GM12878 (cell line): Measurements from ENCODE around the gene KCNMB2. TPM values are rescaled to one million over a fixed set of nuclear protein-coding genes. Genes with fewer than 3 reads are reported as not detected.

Source experiments
- ATAC-seq: fragments of 200-7000 bp; cut with Tn5 transposase; 3 replicates; pipeline ENCODE4 v1.9.1; 2020; ENCODE audit warnings: mild to moderate bottlenecking, moderate library complexity
- BruUV-seq: library from RNA; stranded (reverse); fragments of 400-500 nt; replicated peaks from 2 replicates; lab custom pipeline; 2021; lab: Mats Ljungman, UMichigan
- CTCF ChIA-PET: fragments of 300-600 bp; sonication (Branson Sonifier 250); formaldehyde crosslinking; extraction: SDS; loops from one replicate; lab custom pipeline; 2021; ENCODE audit warnings: inconsistent platforms; lab: Yijun Ruan, JAX
- POLR2A ChIA-PET: fragments of 350-600 bp; formaldehyde crosslinking; extraction: SDS; loops from one replicate; lab custom pipeline; 2021; ENCODE audit warnings: inconsistent platforms; lab: Charles Lee
- RAD21 ChIA-PET: fragments of 300-600 bp; sonication (Branson Sonifier 250); formaldehyde crosslinking; loops from one replicate; lab custom pipeline; 2023; ENCODE audit warnings: antibody characterized with exemption; ENCODE audit not compliant: unreplicated experiment; lab: Charles Lee
- SMC1A ChIA-PET: fragments of 300-600 bp; sonication (Branson Sonifier 250); formaldehyde crosslinking; loops from one replicate; lab custom pipeline; 2023; ENCODE audit not compliant: unreplicated experiment, uncharacterized antibody; lab: Charles Lee
- DNase-seq: peaks from one replicate; pipeline ENCODE4 v3.0.0-alpha.2; 2011; ENCODE audit warnings: low read depth, low spot score
- FAIRE-seq: peaks from 3 replicates; lab custom pipeline; 2011; peaks lifted over from hg19 to GRCh38; lab: Jason Lieb, UNC
- H2AFZ ChIP-seq: 2 replicates; pipeline ENCODE4 v1.6.0; 2011; ENCODE audit warnings: low read depth, low read length, control low read depth; ENCODE audit not compliant: control insufficient read depth
- H3K27ac ChIP-seq: 2 replicates; pipeline ENCODE4 v1.5.1; 2011; ENCODE audit warnings: control low read depth; ENCODE audit not compliant: control insufficient read depth, insufficient read depth
- H3K27me3 ChIP-seq, 2 experiments: replicated peaks in 1 of 2; 2 replicates each; pipeline versions ENCODE4 v1.6.0 to v1.6.1; 2011; ENCODE audit warnings: low read length in 1 of 2; ENCODE audit not compliant: control insufficient read depth in 2 of 2, insufficient read depth in 2 of 2
- H3K36me3 ChIP-seq, 2 experiments: 2 replicates each; pipeline ENCODE4 v1.5.1; 2011; ENCODE audit warnings: low read length in 1 of 2; ENCODE audit not compliant: control insufficient read depth in 2 of 2, insufficient read depth in 2 of 2
- H3K4me1 ChIP-seq: 2 replicates; pipeline ENCODE4 v1.6.1; 2011; ENCODE audit warnings: mild to moderate bottlenecking, low read length, moderate library complexity, mixed read lengths; ENCODE audit not compliant: control insufficient read depth, insufficient read depth
- H3K4me2 ChIP-seq: 2 replicates; pipeline ENCODE4 v1.6.0; 2011; ENCODE audit warnings: control low read depth; ENCODE audit not compliant: control insufficient read depth, insufficient read depth
- H3K4me3 ChIP-seq: fragments of 200-600 bp; sonication (generic); 2 replicates; pipeline ENCODE4 v1.5.1; 2016
- H3K79me2 ChIP-seq: 2 replicates; pipeline ENCODE4 v1.6.0; 2011; ENCODE audit warnings: low read length; ENCODE audit not compliant: control insufficient read depth, insufficient read depth
- H3K9ac ChIP-seq: 2 replicates; pipeline ENCODE4 v1.8.0; 2011; ENCODE audit warnings: low read length, control low read depth, mixed read lengths; ENCODE audit not compliant: control insufficient read depth, insufficient read depth
- H3K9me3 ChIP-seq: replicated peaks from 3 replicates; pipeline ENCODE4 v1.5.1; 2011; ENCODE audit warnings: mild to moderate bottlenecking, low read length; ENCODE audit not compliant: control insufficient read depth, insufficient read depth
- H4K20me1 ChIP-seq: 2 replicates; pipeline ENCODE4 v1.6.0; 2011; ENCODE audit not compliant: control insufficient read depth, insufficient read depth
- CEBPB ChIP-seq, 2 experiments: fragments of 150-350 bp in 1 of 2; IDR thresholded peaks; 2 replicates each; pipeline ENCODE4 v1.6.1; 2012 to 2014; ENCODE audit warnings: low read depth in 2 of 2, low read length in 2 of 2, borderline replicate concordance in 1 of 2, inconsistent platforms in 1 of 2
- CREB1 ChIP-seq: IDR thresholded peaks from 2 replicates; pipeline ENCODE4 v1.6.1; 2012; ENCODE audit warnings: low read depth, mild to moderate bottlenecking, inconsistent platforms
- FOXK2 ChIP-seq: fragments of 450-650 bp; IDR thresholded peaks from 2 replicates; pipeline ENCODE4 v1.6.1; 2017; ENCODE audit warnings: mild to moderate bottlenecking, moderate library complexity
- MEF2B ChIP-seq: fragments of 450-650 bp; IDR thresholded peaks from 2 replicates; pipeline ENCODE4 v1.6.1; 2018; ENCODE audit warnings: mild to moderate bottlenecking, moderate library complexity; ENCODE audit not compliant: partially characterized antibody, poor library complexity, severe bottlenecking
- POLR2AphosphoS2 ChIP-seq: IDR thresholded peaks from 2 replicates; pipeline ENCODE4 v1.6.1; 2011; ENCODE audit warnings: low read depth, mild to moderate bottlenecking, low read length, improper control_type of control experiment, moderate library complexity
- SMAD1 ChIP-seq: fragments of 450-650 bp; IDR thresholded peaks from 2 replicates; pipeline ENCODE4 v1.6.1; 2018; ENCODE audit warnings: mild to moderate bottlenecking, low read depth; ENCODE audit not compliant: partially characterized antibody
- STAT3 ChIP-seq: IDR thresholded peaks from 2 replicates; pipeline ENCODE4 v1.6.1; 2011; ENCODE audit warnings: low read depth, low read length, improper control_type of control experiment
- TCF3 ChIP-seq: IDR thresholded peaks from 2 replicates; pipeline ENCODE4 v1.6.1; 2012; ENCODE audit warnings: low read depth, mild to moderate bottlenecking, low read length, borderline replicate concordance; ENCODE audit not compliant: insufficient read depth
- TCF7 ChIP-seq: IDR thresholded peaks from 2 replicates; pipeline ENCODE4 v1.6.1; 2014; ENCODE audit warnings: antibody characterized with exemption, borderline replicate concordance
- ZNF207 ChIP-seq: fragments of 450-650 bp; IDR thresholded peaks from 2 replicates; pipeline ENCODE4 v1.6.1; 2014; ENCODE audit warnings: antibody characterized with exemption, mild to moderate bottlenecking, borderline replicate concordance
- ZNF217 ChIP-seq: fragments of 450-650 bp; IDR thresholded peaks from 2 replicates; pipeline ENCODE4 v1.6.1; 2017; ENCODE audit warnings: antibody characterized with exemption, mild to moderate bottlenecking
- ZNF622 ChIP-seq: fragments of 450-650 bp; IDR thresholded peaks from 2 replicates; pipeline ENCODE4 v1.6.1; 2017; ENCODE audit warnings: mild to moderate bottlenecking, inconsistent platforms
- WGBS: methylation state at CpG from one replicate; pipeline ENCODE4 v1.1.6; 2016; ENCODE audit warnings: low lambda C conversion rate; ENCODE audit not compliant: insufficient replicate concordance, insufficient coverage; ENCODE audit errors: missing lambda C conversion rate; 5-methylcytosine and 5-hydroxymethylcytosine counted together
- in situ Hi-C: fragments of 300-500 bp; cut with MboI; formaldehyde crosslinking; loops from 9 replicates; pipeline ENCODE4 v1.14.3; 2018; ENCODE audit warnings: mixed read lengths
- intact Hi-C: fragments of 100-400 bp; cut with micrococcal nuclease; formaldehyde crosslinking; loops from one replicate; pipeline ENCODE4 v1.14.2; 2022; ENCODE audit not compliant: unreplicated experiment
- polyA plus RNA-seq, 11 experiments: library from polyadenylated mRNA; depleted of rRNA in 4 of 11; unstranded in 6 of 11; stranded (reverse) in 5 of 11; fragments of >200 nt; fragmentation: Nextera tagmentation in 4 of 11; fragmentation: Illumina TruSeq in 1 of 11; extraction: Ambion mirVana in 4 of 11; extraction: Trizol in 1 of 11; gene quantifications; 1 replicate in 1 of 11; 2 replicates in 10 of 11; pipeline versions ENCODE4 v1.2.1 to v1.2.3, GENCODE V29; 2011 to 2016; ENCODE audit warnings: inconsistent platforms in 2 of 11, missing spikeins in 2 of 11, low read depth in 1 of 11
- total RNA-seq, 4 experiments: library from RNA; depleted of rRNA in 3 of 4; stranded (reverse); fragments of >200 nt in 3 of 4; fragmentation: Illumina TruSeq in 1 of 4; extraction: Trizol in 1 of 4; gene quantifications; 2 replicates each; pipeline versions ENCODE4 v1.2.1 to v1.2.3, GENCODE V29; 2013 to 2021
- TF ChIP-seq, protein P1 (sequence below): fragments of 450-650 bp; IDR thresholded peaks from 2 replicates; pipeline ENCODE4 v1.6.1; 2016; ENCODE audit warnings: mild to moderate bottlenecking
- TF ChIP-seq, protein P2 (sequence below): IDR thresholded peaks from 2 replicates; pipeline ENCODE4 v1.6.1; 2012; ENCODE audit warnings: mild to moderate bottlenecking, low read depth, low read length
- TF ChIP-seq, protein P3 (sequence below): fragments of 450-650 bp; IDR thresholded peaks from 2 replicates; pipeline ENCODE4 v1.6.1; 2017; ENCODE audit warnings: mild to moderate bottlenecking, moderate library complexity

Gene KCNMB2
- total and polyA plus RNA-seq, 10 of the 15 experiments (the other 5 are each of a cell fraction or from before 2014, with no cell fraction given) = 0.22 to 18.8 (median 11.0) TPM

GRCh38 chr3:178487752-178488151, 48.5 kb upstream of the KCNMB2 start (continued):
- TF ChIP-seq SMAD1 = no peak
- TF ChIP-seq MEF2B = no peak
- TF ChIP-seq ZNF207 = no peak
- TF ChIP-seq, protein P1, sequence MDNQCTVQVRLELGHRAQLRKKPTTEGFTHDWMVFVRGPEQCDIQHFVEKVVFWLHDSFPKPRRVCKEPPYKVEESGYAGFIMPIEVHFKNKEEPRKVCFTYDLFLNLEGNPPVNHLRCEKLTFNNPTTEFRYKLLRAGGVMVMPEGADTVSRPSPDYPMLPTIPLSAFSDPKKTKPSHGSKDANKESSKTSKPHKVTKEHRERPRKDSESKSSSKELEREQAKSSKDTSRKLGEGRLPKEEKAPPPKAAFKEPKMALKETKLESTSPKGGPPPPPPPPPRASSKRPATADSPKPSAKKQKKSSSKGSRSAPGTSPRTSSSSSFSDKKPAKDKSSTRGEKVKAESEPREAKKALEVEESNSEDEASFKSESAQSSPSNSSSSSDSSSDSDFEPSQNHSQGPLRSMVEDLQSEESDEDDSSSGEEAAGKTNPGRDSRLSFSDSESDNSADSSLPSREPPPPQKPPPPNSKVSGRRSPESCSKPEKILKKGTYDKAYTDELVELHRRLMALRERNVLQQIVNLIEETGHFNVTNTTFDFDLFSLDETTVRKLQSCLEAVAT = no peak
- no peak for TF ChIP-seq CREB1
- no peak for TF ChIP-seq ZNF622
- TF ChIP-seq POLR2AphosphoS2 = no peak

GRCh38 chr3:178491751-178492150, 44.5 kb upstream of the KCNMB2 start:
- in situ Hi-C loops = no loop called here
- no peaks in the 10 kb centered on the region for H3K4me1 ChIP-seq
- H2AFZ ChIP-seq = no peak overlapping the region
- ATAC-seq (no peak), FAIRE-seq (no peak), DNase-seq (no peak)
- POLR2A ChIA-PET = interaction anchor here (0.5 to 1.5 kb wide), 2 partner anchors 12 to 82 kb away, joined by 3 to 4 read pairs; no protein-coding TSS in a partner anchor
- H3K27me3 ChIP-seq = no peaks in the 10 kb centered on the region
- H4K20me1 ChIP-seq = no peaks in the 10 kb centered on the region
- H3K4me3 ChIP-seq = no peak overlapping the region
- H3K4me2 ChIP-seq = no peak overlapping the region
- intact Hi-C loops = no loop called here
- peaks cover 4% of the 10 kb centered on the region for H3K9me3 ChIP-seq
- SMC1A ChIA-PET = interaction anchor here (0.7 to 2.4 kb wide), 7 partner anchors 11 to 97 kb away, joined by 3 to 11 read pairs (median 4); no protein-coding TSS in a partner anchor
- H3K9ac ChIP-seq = no peak overlapping the region
- no peaks in the 10 kb centered on the region for H3K79me2 ChIP-seq
- 75% methylated on average over 3 of the region's 3 CpGs for WGBS
- no TSS peak for BruUV-seq
- H3K27ac ChIP-seq = no peak overlapping the region
- CTCF ChIA-PET = no interaction called here
- no peaks in the 10 kb centered on the region for H3K36me3 ChIP-seq
- RAD21 ChIA-PET = interaction anchor here (1.3 to 1.5 kb wide), 2 partner anchors 11 to 22 kb away, joined by 4 read pairs; no protein-coding TSS in a partner anchor
- TF ChIP-seq ZNF217 (no peak), FOXK2 (no peak), STAT3 (no peak), TCF3 (no peak), TCF7 (no peak), CEBPB (IDR thresholded peaks at IDR 0.05; ENCODE audit: borderline replicate concordance in 1 of 2, low read depth in 2 of 2, low read length in 2 of 2) (no peak)
- TF ChIP-seq, protein P2, sequence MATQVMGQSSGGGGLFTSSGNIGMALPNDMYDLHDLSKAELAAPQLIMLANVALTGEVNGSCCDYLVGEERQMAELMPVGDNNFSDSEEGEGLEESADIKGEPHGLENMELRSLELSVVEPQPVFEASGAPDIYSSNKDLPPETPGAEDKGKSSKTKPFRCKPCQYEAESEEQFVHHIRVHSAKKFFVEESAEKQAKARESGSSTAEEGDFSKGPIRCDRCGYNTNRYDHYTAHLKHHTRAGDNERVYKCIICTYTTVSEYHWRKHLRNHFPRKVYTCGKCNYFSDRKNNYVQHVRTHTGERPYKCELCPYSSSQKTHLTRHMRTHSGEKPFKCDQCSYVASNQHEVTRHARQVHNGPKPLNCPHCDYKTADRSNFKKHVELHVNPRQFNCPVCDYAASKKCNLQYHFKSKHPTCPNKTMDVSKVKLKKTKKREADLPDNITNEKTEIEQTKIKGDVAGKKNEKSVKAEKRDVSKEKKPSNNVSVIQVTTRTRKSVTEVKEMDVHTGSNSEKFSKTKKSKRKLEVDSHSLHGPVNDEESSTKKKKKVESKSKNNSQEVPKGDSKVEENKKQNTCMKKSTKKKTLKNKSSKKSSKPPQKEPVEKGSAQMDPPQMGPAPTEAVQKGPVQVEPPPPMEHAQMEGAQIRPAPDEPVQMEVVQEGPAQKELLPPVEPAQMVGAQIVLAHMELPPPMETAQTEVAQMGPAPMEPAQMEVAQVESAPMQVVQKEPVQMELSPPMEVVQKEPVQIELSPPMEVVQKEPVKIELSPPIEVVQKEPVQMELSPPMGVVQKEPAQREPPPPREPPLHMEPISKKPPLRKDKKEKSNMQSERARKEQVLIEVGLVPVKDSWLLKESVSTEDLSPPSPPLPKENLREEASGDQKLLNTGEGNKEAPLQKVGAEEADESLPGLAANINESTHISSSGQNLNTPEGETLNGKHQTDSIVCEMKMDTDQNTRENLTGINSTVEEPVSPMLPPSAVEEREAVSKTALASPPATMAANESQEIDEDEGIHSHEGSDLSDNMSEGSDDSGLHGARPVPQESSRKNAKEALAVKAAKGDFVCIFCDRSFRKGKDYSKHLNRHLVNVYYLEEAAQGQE = no peak
- TF ChIP-seq, protein P3, sequence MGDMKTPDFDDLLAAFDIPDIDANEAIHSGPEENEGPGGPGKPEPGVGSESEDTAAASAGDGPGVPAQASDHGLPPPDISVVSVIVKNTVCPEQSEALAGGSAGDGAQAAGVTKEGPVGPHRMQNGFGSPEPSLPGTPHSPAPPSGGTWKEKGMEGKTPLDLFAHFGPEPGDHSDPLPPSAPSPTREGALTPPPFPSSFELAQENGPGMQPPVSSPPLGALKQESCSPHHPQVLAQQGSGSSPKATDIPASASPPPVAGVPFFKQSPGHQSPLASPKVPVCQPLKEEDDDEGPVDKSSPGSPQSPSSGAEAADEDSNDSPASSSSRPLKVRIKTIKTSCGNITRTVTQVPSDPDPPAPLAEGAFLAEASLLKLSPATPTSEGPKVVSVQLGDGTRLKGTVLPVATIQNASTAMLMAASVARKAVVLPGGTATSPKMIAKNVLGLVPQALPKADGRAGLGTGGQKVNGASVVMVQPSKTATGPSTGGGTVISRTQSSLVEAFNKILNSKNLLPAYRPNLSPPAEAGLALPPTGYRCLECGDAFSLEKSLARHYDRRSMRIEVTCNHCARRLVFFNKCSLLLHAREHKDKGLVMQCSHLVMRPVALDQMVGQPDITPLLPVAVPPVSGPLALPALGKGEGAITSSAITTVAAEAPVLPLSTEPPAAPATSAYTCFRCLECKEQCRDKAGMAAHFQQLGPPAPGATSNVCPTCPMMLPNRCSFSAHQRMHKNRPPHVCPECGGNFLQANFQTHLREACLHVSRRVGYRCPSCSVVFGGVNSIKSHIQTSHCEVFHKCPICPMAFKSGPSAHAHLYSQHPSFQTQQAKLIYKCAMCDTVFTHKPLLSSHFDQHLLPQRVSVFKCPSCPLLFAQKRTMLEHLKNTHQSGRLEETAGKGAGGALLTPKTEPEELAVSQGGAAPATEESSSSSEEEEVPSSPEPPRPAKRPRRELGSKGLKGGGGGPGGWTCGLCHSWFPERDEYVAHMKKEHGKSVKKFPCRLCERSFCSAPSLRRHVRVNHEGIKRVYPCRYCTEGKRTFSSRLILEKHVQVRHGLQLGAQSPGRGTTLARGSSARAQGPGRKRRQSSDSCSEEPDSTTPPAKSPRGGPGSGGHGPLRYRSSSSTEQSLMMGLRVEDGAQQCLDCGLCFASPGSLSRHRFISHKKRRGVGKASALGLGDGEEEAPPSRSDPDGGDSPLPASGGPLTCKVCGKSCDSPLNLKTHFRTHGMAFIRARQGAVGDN = no peak
